WTC11 (cell line): Measurements from ENCODE around the gene DOCK8. TPM values are rescaled to one million over a fixed set of nuclear protein-coding genes. Genes with fewer than 3 reads are reported as not detected.

Experiments
- ATAC-seq: fragments of 200-7000 bp; cut with Tn5 transposase; 2 replicates; pipeline ENCODE4 v1.10.0; 2021; ENCODE audit warnings: mild to moderate bottlenecking, moderate library complexity
- CTCF ChIA-PET: fragments of 300-600 bp; sonication (Branson Sonifier 250); formaldehyde crosslinking; loops from one replicate; lab custom pipeline; 2021; ENCODE audit warnings: antibody characterized with exemption; lab: Charles Lee
- POLR2A ChIA-PET: fragments of 350-600 bp; sonication (Branson Sonifier 250); formaldehyde crosslinking; loops from one replicate; lab custom pipeline; 2021; ENCODE audit warnings: antibody characterized with exemption; lab: Charles Lee
- DNase-seq: peaks from one replicate; pipeline ENCODE4 v3.0.0; 2021; ENCODE audit warnings: low spot score
- H3K27ac Mint-ChIP-seq: 2 replicates; pipeline ENCODE4 v1.8.0; 2021; ENCODE audit warnings: mixed read lengths
- H3K27me3 Mint-ChIP-seq: 2 replicates; pipeline ENCODE4 v1.8.0; 2021; ENCODE audit warnings: low read depth, mild to moderate bottlenecking, moderate library complexity, mixed read lengths
- H3K36me3 Mint-ChIP-seq: 2 replicates; pipeline ENCODE4 v1.8.0; 2021; ENCODE audit warnings: mixed read lengths
- H3K4me1 Mint-ChIP-seq: 2 replicates; pipeline ENCODE4 v1.8.0; 2022; ENCODE audit warnings: mixed read lengths
- H3K4me3 Mint-ChIP-seq: 2 replicates; pipeline ENCODE4 v1.8.0; 2021; ENCODE audit warnings: mild to moderate bottlenecking, moderate library complexity, mixed read lengths
- H3K9me3 Mint-ChIP-seq: 2 replicates; pipeline ENCODE4 v1.8.0; 2021; ENCODE audit warnings: mixed read lengths
- GABPB1 ChIP-seq: sonication (generic); formaldehyde crosslinking; IDR thresholded peaks from 2 replicates; pipeline ENCODE4 v1.8.1; 2023; ENCODE audit warnings: mild to moderate bottlenecking, missing genetic modification reagents
- JAZF1 ChIP-seq: fragments of 250-450 bp; sonication (Bioruptor Pico); IDR thresholded peaks from 2 replicates; pipeline ENCODE4 v1.9.0; 2021; ENCODE audit warnings: moderate library complexity, mild to moderate bottlenecking, inconsistent platforms
- KAT7 ChIP-seq: sonication (generic); formaldehyde crosslinking; IDR thresholded peaks from 2 replicates; pipeline ENCODE4 v1.8.1; 2023; ENCODE audit warnings: missing genetic modification reagents, mild to moderate bottlenecking, borderline replicate concordance
- MXD4 ChIP-seq: fragments of 250-450 bp; sonication (Bioruptor Pico); IDR thresholded peaks from 2 replicates; pipeline ENCODE4 v1.8.0; 2021; ENCODE audit warnings: mild to moderate bottlenecking, moderate library complexity, borderline replicate concordance
- NFYB ChIP-seq: sonication (generic); formaldehyde crosslinking; conservative IDR thresholded peaks from 2 replicates; pipeline ENCODE4 v1.8.0; 2022; ENCODE audit warnings: low read depth, missing genetic modification reagents
- RELA ChIP-seq: sonication (generic); formaldehyde crosslinking; IDR thresholded peaks from 2 replicates; pipeline ENCODE4 v1.8.1; 2022; ENCODE audit warnings: missing genetic modification reagents, mild to moderate bottlenecking, borderline replicate concordance
- RORB ChIP-seq: fragments of 250-450 bp; sonication (Bioruptor Pico); IDR thresholded peaks from 2 replicates; pipeline ENCODE4 v1.9.0; 2021; ENCODE audit warnings: mild to moderate bottlenecking
- SOX15 ChIP-seq: fragments of 250-450 bp; sonication (Bioruptor Pico); IDR thresholded peaks from 2 replicates; pipeline ENCODE4 v1.9.0; 2021; ENCODE audit warnings: mild to moderate bottlenecking
- SP1 ChIP-seq: sonication (generic); formaldehyde crosslinking; conservative IDR thresholded peaks from 2 replicates; pipeline ENCODE4 v1.8.1; 2022; ENCODE audit warnings: missing genetic modification reagents
- TEAD1 ChIP-seq: sonication (generic); formaldehyde crosslinking; IDR thresholded peaks from 2 replicates; pipeline ENCODE4 v1.8.0; 2022; ENCODE audit warnings: mild to moderate bottlenecking, missing genetic modification reagents
- TEAD4 ChIP-seq: sonication (generic); formaldehyde crosslinking; IDR thresholded peaks from 2 replicates; pipeline ENCODE4 v1.8.0; 2022; ENCODE audit warnings: mild to moderate bottlenecking, missing genetic modification reagents
- ZNF121 ChIP-seq: sonication (generic); formaldehyde crosslinking; IDR thresholded peaks from 2 replicates; pipeline ENCODE4 v1.8.0; 2023; ENCODE audit warnings: missing genetic modification reagents
- ZNF263 ChIP-seq: sonication (generic); formaldehyde crosslinking; IDR thresholded peaks from 2 replicates; pipeline ENCODE4 v1.8.1; 2022; ENCODE audit warnings: low read depth, mild to moderate bottlenecking, moderate library complexity, missing genetic modification reagents
- ZNF317 ChIP-seq: sonication (generic); formaldehyde crosslinking; IDR thresholded peaks from 2 replicates; pipeline ENCODE4 v1.8.1; 2023; ENCODE audit warnings: low read depth, mild to moderate bottlenecking, moderate library complexity, missing genetic modification reagents, borderline replicate concordance
- total RNA-seq: library from RNA; stranded (reverse); gene quantifications from 3 replicates; pipeline ENCODE4 v1.2.3, GENCODE V29; 2021
- TF ChIP-seq, protein P1 (sequence below): fragments of 250-450 bp; sonication (Bioruptor Pico); IDR thresholded peaks from 2 replicates; pipeline ENCODE4 v1.9.0; 2021; ENCODE audit warnings: moderate library complexity, mild to moderate bottlenecking, inconsistent platforms, borderline replicate concordance
- TF ChIP-seq, protein P2 (sequence below): fragments of 250-450 bp; sonication (Bioruptor Pico); IDR thresholded peaks from 2 replicates; pipeline ENCODE4 v1.9.0; 2021; ENCODE audit warnings: mild to moderate bottlenecking
- TF ChIP-seq, protein P3 (sequence below): sonication (generic); formaldehyde crosslinking; IDR thresholded peaks from 2 replicates; pipeline ENCODE4 v1.8.0; 2023; ENCODE audit warnings: mild to moderate bottlenecking, missing genetic modification reagents
- TF ChIP-seq, protein P4 (sequence below): fragments of 250-450 bp; sonication (Bioruptor Pico); conservative IDR thresholded peaks from 2 replicates; pipeline ENCODE4 v1.9.0; 2021; ENCODE audit warnings: mild to moderate bottlenecking
- TF ChIP-seq, protein P5 (sequence below): fragments of 200-600 bp; IDR thresholded peaks from 2 replicates; pipeline ENCODE4 v1.8.0; 2022; ENCODE audit warnings: antibody characterized with exemption

Gene DOCK8
- total RNA-seq, 1 experiment from 2014 or later, result 3.2 TPM

DNA sequence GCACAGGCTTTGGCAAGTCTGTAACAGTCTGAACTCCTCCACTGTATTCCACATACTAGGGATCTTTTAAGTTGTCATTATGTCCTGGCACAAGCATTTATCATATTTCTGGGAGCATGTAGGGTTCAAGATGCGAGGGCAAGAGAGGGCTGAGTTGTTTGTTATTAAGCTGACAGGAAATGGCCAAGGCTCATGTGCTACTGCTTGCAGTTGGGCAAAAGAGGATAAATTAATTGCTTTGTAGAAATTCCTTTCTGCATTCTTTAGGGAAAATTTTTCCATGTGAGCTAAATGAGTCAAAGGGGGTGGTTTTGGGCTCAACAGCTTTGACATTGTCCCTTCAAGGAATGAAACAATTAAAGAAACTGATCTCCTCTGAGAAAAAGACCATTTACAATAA, 35.4 kb downstream of the DOCK8 start (continued):
- TF ChIP-seq, protein P1, sequence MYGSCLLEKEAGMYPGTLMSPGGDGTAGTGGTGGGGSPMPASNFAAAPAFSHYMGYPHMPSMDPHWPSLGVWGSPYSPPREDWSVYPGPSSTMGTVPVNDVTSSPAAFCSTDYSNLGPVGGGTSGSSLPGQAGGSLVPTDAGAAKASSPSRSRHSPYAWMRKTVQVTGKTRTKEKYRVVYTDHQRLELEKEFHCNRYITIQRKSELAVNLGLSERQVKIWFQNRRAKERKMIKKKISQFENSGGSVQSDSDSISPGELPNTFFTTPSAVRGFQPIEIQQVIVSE (CRISPR knock-in tag), result no peak
- no peak for TF ChIP-seq ZNF121
- TF ChIP-seq, protein P2, sequence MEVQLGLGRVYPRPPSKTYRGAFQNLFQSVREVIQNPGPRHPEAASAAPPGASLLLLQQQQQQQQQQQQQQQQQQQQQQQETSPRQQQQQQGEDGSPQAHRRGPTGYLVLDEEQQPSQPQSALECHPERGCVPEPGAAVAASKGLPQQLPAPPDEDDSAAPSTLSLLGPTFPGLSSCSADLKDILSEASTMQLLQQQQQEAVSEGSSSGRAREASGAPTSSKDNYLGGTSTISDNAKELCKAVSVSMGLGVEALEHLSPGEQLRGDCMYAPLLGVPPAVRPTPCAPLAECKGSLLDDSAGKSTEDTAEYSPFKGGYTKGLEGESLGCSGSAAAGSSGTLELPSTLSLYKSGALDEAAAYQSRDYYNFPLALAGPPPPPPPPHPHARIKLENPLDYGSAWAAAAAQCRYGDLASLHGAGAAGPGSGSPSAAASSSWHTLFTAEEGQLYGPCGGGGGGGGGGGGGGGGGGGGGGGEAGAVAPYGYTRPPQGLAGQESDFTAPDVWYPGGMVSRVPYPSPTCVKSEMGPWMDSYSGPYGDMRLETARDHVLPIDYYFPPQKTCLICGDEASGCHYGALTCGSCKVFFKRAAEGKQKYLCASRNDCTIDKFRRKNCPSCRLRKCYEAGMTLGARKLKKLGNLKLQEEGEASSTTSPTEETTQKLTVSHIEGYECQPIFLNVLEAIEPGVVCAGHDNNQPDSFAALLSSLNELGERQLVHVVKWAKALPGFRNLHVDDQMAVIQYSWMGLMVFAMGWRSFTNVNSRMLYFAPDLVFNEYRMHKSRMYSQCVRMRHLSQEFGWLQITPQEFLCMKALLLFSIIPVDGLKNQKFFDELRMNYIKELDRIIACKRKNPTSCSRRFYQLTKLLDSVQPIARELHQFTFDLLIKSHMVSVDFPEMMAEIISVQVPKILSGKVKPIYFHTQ, result no peak
- no peak for TF ChIP-seq ZNF317 (CRISPR knock-in tag)
- no peak for TF ChIP-seq ZNF263 (CRISPR knock-in tag)
- TF ChIP-seq SOX15, result no peak

DNA sequence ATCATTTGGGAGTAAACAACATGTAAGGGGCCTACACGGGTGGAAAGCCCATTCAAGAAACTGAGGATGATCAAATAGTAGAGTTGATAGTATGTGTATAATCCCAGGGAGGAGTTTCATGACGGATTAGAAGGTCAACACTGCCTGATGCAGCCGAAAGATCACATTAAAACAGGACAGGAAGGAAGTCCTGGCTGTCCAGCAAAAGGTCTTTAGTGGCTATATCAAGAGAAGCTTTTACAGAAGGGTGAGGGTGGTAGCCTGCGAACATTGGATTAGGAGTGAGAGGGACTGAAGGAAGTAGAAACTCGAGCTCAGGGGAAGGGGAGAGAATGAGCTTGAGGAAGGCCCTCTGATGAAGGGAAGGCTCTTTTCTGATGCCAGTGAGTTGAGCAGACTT, 36.0 kb downstream of the DOCK8 start:
- Mint-ChIP-seq H3K4me1 (peaks cover 19% of the 10 kb centered on the region), H3K27ac (no peak overlapping the region), H3K36me3 (no peaks in the 10 kb centered on the region), H3K4me3 (no peak overlapping the region), H3K9me3 (no peaks in the 10 kb centered on the region), H3K27me3 (peaks cover 2% of the 10 kb centered on the region; the same call in 1 of the 2 replicates)
- CTCF ChIA-PET, result no interaction called here
- DNase-seq (no peak), ATAC-seq (no peak)
- POLR2A ChIA-PET, result no interaction called here
- TF ChIP-seq RORB (CRISPR knock-in tag), result no peak
- no peak for TF ChIP-seq NFYB (CRISPR knock-in tag)
- no peak for TF ChIP-seq TEAD4 (CRISPR knock-in tag)
- no peak for TF ChIP-seq TEAD1 (CRISPR knock-in tag)
- TF ChIP-seq, protein P3, sequence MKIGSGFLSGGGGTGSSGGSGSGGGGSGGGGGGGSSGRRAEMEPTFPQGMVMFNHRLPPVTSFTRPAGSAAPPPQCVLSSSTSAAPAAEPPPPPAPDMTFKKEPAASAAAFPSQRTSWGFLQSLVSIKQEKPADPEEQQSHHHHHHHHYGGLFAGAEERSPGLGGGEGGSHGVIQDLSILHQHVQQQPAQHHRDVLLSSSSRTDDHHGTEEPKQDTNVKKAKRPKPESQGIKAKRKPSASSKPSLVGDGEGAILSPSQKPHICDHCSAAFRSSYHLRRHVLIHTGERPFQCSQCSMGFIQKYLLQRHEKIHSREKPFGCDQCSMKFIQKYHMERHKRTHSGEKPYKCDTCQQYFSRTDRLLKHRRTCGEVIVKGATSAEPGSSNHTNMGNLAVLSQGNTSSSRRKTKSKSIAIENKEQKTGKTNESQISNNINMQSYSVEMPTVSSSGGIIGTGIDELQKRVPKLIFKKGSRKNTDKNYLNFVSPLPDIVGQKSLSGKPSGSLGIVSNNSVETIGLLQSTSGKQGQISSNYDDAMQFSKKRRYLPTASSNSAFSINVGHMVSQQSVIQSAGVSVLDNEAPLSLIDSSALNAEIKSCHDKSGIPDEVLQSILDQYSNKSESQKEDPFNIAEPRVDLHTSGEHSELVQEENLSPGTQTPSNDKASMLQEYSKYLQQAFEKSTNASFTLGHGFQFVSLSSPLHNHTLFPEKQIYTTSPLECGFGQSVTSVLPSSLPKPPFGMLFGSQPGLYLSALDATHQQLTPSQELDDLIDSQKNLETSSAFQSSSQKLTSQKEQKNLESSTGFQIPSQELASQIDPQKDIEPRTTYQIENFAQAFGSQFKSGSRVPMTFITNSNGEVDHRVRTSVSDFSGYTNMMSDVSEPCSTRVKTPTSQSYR (CRISPR knock-in tag), result no peak
- TF ChIP-seq JAZF1 (CRISPR knock-in tag), result no peak
- TF ChIP-seq MXD4 (CRISPR knock-in tag), result no peak
- TF ChIP-seq, protein P4, sequence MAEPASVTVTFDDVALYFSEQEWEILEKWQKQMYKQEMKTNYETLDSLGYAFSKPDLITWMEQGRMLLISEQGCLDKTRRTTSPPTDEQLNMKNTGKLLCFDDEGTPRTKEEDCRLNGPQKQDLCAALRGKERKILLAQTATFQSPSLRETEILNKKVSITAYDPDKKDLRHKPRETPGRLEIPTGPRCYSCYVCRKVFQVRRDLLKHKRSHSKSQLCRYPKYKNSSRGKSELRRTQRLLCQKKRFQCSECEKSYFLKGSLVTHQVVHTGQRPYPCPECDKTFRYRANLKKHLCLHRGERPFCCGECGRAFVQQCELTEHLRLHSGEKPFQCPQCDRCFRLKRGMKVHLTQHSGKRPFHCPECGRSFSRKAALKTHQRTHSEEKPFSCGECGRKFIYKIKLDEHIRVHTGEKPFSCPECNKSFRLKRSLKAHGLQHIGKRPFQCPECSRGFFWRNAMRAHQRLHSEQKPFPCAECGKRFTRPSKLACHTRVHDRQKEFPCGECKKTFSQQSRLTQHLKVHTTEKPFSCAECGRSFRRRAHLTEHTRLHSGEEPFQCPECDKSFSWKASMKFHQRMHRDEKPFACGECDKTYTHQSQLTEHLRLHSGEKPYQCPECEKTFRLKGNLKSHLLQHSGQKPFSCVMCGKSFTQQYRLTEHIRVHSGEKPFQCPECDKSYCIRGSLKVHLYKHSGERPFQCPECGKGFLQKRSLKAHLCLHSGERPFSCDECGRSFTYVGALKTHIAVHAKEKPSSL, result no peak
- no peak for TF ChIP-seq KAT7 (CRISPR knock-in tag)
- TF ChIP-seq, protein P1 (CRISPR knock-in tag), result no peak
- TF ChIP-seq GABPB1, result no peak
- no peak for TF ChIP-seq SP1
- TF ChIP-seq ZNF263 (CRISPR knock-in tag), result no peak
- TF ChIP-seq, protein P2, result no peak
- TF ChIP-seq RELA (CRISPR knock-in tag), result no peak
- TF ChIP-seq, protein P5, sequence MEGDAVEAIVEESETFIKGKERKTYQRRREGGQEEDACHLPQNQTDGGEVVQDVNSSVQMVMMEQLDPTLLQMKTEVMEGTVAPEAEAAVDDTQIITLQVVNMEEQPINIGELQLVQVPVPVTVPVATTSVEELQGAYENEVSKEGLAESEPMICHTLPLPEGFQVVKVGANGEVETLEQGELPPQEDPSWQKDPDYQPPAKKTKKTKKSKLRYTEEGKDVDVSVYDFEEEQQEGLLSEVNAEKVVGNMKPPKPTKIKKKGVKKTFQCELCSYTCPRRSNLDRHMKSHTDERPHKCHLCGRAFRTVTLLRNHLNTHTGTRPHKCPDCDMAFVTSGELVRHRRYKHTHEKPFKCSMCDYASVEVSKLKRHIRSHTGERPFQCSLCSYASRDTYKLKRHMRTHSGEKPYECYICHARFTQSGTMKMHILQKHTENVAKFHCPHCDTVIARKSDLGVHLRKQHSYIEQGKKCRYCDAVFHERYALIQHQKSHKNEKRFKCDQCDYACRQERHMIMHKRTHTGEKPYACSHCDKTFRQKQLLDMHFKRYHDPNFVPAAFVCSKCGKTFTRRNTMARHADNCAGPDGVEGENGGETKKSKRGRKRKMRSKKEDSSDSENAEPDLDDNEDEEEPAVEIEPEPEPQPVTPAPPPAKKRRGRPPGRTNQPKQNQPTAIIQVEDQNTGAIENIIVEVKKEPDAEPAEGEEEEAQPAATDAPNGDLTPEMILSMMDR, result no peak
